ENCODE measurements around the gene SSTR3.

SSTR3 gene

GRCh38 chr22:37228106-37229011 lies 16.1 kb upstream of the SSTR3 start:
- no peak for TF ChIP-seq CTCF (IDR thresholded peaks at IDR 0.05; ENCODE audit: control extremely low read depth, extremely low read depth, low read depth, missing control alignments)
- POLR2A ChIA-PET: no interaction called here
- CTCF ChIA-PET: interaction anchor here (1.2 to 5.3 kb wide), 8 partner anchors 9 to 62 kb away, joined by 3 to 45 read pairs (median 10); partner anchors contain the start of gene RAC2
- no peak for DNase-seq (ENCODE audit: extremely low spot score)

GRCh38 chr22:37226514-37226913 lies 14.2 kb upstream of the SSTR3 start:
- no peak for TF ChIP-seq CTCF (IDR thresholded peaks at IDR 0.05; ENCODE audit: control extremely low read depth, extremely low read depth, low read depth, missing control alignments)
- DNase-seq (ENCODE audit: extremely low spot score): no peak
- ChIA-PET CTCF (interaction anchor here (2.4 to 3.3 kb wide), 2 partner anchors 17 to 35 kb away, joined by 15 to 20 read pairs; partner anchors contain the start of gene RAC2), POLR2A (interaction anchor here (1.2 kb wide), 1 partner anchor 16 kb away, joined by 5 read pairs; no protein-coding TSS in a partner anchor)

GRCh38 chr22:37226087-37226486 lies 13.8 kb upstream of the SSTR3 start:
- POLR2A ChIA-PET: interaction anchor here (1.2 kb wide), 1 partner anchor 16 kb away, joined by 5 read pairs; no protein-coding TSS in a partner anchor
- CTCF ChIA-PET: interaction anchor here (1.0 to 3.3 kb wide), 3 partner anchors 17 to 35 kb away, joined by 4 to 20 read pairs (median 15); partner anchors contain the start of gene RAC2

GRCh38 chr22:37225481-37225880 lies 13.2 kb upstream of the SSTR3 start:
- ChIA-PET POLR2A (interaction anchor here (1.2 kb wide), 1 partner anchor 17 kb away, joined by 5 read pairs; no protein-coding TSS in a partner anchor), CTCF (interaction anchor here (0.9 to 3.3 kb wide), 4 partner anchors 18 to 42 kb away, joined by 3 to 20 read pairs (median 10); partner anchors contain the start of gene RAC2)
- no peak for DNase-seq (ENCODE audit: extremely low spot score)
- TF ChIP-seq CTCF (IDR thresholded peaks at IDR 0.05; ENCODE audit: control extremely low read depth, extremely low read depth, low read depth, missing control alignments): peak; percentile 18

More at GRCh38 chr22:37226087-37226486, 13.8 kb upstream of the SSTR3 start:
- no peak for TF ChIP-seq CTCF (IDR thresholded peaks at IDR 0.05; ENCODE audit: control extremely low read depth, extremely low read depth, low read depth, missing control alignments)
- no peak for DNase-seq (ENCODE audit: extremely low spot score)

GRCh38 chr22:37224757-37225420 lies 12.6 kb upstream of the SSTR3 start:
- TF ChIP-seq CTCF (IDR thresholded peaks at IDR 0.05; ENCODE audit: control extremely low read depth, extremely low read depth, low read depth, missing control alignments): no peak
- no peak for DNase-seq (ENCODE audit: extremely low spot score)
- CTCF ChIA-PET: interaction anchor here (0.9 to 3.3 kb wide), 6 partner anchors 9 to 43 kb away, joined by 3 to 20 read pairs (median 8); partner anchors contain the start of gene RAC2

GRCh38 chr22:37223965-37224551 lies 11.8 kb upstream of the SSTR3 start:
- ChIA-PET POLR2A (no interaction called here), CTCF (interaction anchor here (1.4 to 3.3 kb wide), 3 partner anchors 8 to 24 kb away, joined by 5 to 15 read pairs (median 11); partner anchors contain the start of gene RAC2)
- peak; percentile 71 for DNase-seq (ENCODE audit: extremely low spot score)
- no peak for TF ChIP-seq CTCF (IDR thresholded peaks at IDR 0.05; ENCODE audit: control extremely low read depth, extremely low read depth, low read depth, missing control alignments)

More at GRCh38 chr22:37224757-37225420, 12.6 kb upstream of the SSTR3 start:
- POLR2A ChIA-PET: no interaction called here
